ENCODE measurements around the gene POU3F4.

Gene POU3F4

DNA sequence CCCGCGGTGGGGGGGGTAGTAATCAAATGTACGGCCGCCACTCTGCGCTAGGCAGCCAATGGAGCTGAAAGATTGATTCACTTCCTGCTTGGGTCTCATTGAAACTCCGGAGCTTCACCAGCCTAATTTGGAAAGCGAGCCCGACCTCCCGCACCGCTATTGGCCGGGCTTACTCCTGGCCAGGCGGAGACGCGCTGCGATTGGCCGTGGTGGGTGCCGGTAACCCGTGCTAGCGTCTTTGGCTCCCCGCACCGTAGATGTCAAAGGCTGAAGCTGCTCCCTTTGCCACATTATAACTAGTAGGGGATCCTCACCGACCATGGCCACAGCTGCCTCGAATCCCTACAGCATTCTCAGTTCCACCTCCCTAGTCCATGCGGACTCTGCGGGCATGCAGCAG is at the start of gene POU3F4:
TSS of gene POU3F4 (plus strand) at position 285 of the 400 bp plus-strand sequence. CDS start at position 320, 35 bp downstream.
- TF ChIP-seq CTCF (conservative IDR thresholded peaks at IDR 0.05), result no peak
- no peak within 1 kb of the TSS for H3K27ac ChIP-seq

DNA sequence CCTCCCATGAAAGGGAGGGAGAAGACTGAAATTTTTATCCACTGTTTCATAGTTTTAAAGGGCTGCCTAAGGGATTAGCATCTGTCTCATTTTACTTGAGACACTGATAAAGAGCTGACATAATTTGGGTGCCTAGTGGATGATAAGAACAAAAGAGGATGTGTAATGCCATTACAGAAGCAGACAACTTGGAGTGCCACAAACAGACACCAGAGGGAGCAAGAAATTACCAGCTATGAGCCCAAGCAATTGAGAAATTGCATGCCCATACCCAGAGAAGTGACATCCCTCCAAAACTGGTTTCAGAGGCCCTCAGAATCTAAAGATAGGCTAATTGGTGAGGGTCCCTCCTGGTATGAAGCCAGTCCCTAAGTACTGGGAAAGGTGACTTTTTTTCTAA is 38.5 kb upstream of the POU3F4 start:
- TF ChIP-seq ZFX (IDR thresholded peaks at IDR 0.05), result no peak
- peak; percentile 61 for TF ChIP-seq CTCF (conservative IDR thresholded peaks at IDR 0.05)
- H3K27ac ChIP-seq, result no peak overlapping the region

GRCh38 chrX:83495898-83496297 is 12.2 kb upstream of the POU3F4 start:
- H3K27ac ChIP-seq, result no peak overlapping the region
- TF ChIP-seq ZFX (IDR thresholded peaks at IDR 0.05), result no peak
- no peak for TF ChIP-seq CTCF (conservative IDR thresholded peaks at IDR 0.05)

GRCh38 chrX:83501003-83501402 is 7.1 kb upstream of the POU3F4 start:
- H3K27ac ChIP-seq, result no peak overlapping the region
- TF ChIP-seq ZFX (IDR thresholded peaks at IDR 0.05) (no peak), CTCF (conservative IDR thresholded peaks at IDR 0.05) (no peak)

DNA sequence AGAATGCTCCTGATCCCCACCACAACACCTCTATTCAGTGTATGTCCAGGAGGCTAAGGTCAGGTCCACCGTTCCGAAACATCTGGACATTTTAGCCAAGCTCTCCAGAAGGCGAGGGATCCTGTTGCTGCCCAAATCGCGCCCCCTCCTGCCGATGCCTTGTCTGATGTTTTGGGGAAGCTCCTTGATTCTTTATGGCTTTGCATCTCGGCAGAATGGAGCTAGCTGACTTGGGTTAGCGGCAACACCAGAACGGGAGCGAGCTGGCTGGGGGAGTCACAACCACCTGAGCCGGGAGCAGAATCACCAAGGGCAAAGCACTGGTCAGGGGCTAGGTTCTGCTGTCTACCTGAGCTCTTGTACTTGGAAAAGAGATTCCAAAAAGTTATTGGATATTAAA is 6.6 kb upstream of the POU3F4 start:
- TF ChIP-seq CTCF (conservative IDR thresholded peaks at IDR 0.05) (no peak), ZFX (IDR thresholded peaks at IDR 0.05) (no peak)

GRCh38 chrX:83504721-83505479 is 3.2 kb upstream of the POU3F4 start:
- TF ChIP-seq ZFX (IDR thresholded peaks at IDR 0.05) (no peak), CTCF (conservative IDR thresholded peaks at IDR 0.05) (no peak)
- no peak overlapping the region for H3K27ac ChIP-seq

More for the DNA sequence above, 6.6 kb upstream of the POU3F4 start:
- H3K27ac ChIP-seq, result no peak overlapping the region

DNA sequence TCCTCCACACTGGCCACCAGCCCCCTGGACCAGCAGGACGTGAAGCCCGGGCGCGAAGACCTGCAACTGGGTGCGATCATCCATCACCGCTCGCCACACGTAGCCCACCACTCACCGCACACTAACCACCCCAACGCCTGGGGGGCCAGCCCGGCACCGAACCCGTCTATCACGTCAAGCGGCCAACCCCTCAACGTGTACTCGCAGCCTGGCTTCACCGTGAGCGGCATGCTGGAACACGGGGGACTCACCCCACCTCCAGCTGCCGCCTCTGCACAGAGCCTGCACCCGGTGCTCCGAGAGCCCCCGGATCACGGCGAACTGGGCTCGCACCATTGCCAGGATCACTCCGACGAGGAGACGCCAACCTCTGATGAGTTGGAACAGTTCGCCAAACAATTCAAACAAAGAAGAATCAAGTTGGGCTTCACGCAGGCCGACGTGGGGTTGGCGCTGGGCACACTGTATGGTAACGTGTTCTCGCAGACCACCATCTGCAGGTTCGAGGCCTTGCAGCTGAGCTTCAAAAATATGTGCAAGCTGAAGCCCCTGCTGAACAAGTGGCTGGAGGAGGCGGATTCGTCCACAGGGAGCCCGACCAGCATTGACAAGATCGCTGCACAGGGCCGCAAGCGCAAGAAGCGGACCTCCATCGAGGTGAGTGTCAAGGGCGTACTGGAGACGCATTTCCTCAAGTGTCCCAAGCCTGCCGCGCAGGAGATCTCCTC is 600 bp downstream of the POU3F4 start:
- no peak overlapping the region for H3K27ac ChIP-seq
- TF ChIP-seq ZFX (IDR thresholded peaks at IDR 0.05) (no peak), CTCF (conservative IDR thresholded peaks at IDR 0.05) (no peak)
